ENCODE data around the gene TBC1D5.
"Not testable (repeated sequence)": the region's sequence is repeated elsewhere in the genome, so short reads cannot be mapped to it uniquely, and the experiment has no call there.

The TBC1D5 gene

DNA sequence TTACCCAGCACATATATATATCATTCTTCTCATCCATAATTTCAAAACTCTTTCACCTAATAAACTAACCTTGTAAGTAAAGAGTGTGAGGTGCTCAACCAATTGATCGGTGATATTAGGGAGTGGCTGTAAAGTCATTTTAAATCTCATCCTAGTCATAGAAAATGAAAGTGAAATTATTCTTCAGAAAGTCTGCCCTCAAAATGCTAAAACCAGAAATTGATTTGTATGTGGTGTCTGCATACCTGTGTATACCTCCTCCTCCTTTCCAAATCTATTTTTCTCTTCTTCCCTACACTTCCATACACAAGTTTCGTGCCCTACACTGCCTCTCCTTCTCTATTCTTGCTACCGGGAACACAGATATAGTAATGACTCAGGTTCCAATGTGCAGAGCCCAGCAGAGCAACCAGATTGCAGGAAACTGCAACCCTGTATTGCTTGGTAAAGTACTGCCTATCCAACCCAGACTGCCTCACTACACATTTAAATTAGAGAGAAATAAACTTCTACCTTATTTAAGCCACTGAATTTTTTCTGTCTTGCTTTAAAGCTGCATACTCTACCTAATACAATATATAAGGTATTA is 7.4 kb upstream of the TBC1D5 start:
- DNase-seq (ENCODE audit: low read depth, low spot score), result no peak

DNA sequence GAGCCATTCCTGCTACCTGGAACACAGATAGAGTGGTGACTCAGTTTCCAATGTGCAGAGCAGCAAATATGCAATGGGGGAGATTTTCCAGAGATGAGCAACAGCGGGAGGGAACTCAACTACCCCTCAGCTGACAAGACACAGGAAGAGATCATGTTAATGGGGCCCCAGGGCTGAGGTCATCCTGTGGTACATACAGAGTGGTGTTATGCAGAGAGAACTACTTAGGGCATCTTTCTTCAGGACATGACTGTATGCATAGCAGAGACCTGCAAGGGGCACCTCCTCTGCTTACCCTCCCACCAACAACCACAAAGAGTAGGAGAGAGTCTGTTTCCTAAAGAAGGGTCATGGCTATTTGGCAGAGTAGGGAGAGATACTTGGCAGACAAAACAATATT is 6.8 kb upstream of the TBC1D5 start:
- no peak for DNase-seq (ENCODE audit: low read depth, low spot score)

DNA sequence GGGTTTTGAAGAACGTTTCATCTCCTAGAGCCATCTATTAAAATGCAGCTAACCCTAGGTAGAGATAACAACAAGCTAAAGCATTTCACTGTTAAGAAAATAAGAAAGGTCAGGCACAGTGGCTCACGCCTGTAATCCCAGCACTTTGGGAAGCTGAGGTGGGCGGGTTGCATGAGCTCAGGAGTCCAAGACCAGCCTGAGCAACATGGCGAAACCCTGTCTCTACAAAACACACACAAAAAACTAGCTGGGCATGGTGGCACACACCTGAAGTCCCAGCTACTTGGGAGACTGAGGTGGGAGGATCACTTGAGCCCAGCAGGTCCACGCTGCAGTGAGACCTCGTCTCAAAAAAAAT is 5.4 kb upstream of the TBC1D5 start:
- DNase-seq (ENCODE audit: low read depth, low spot score), result no peak

DNA sequence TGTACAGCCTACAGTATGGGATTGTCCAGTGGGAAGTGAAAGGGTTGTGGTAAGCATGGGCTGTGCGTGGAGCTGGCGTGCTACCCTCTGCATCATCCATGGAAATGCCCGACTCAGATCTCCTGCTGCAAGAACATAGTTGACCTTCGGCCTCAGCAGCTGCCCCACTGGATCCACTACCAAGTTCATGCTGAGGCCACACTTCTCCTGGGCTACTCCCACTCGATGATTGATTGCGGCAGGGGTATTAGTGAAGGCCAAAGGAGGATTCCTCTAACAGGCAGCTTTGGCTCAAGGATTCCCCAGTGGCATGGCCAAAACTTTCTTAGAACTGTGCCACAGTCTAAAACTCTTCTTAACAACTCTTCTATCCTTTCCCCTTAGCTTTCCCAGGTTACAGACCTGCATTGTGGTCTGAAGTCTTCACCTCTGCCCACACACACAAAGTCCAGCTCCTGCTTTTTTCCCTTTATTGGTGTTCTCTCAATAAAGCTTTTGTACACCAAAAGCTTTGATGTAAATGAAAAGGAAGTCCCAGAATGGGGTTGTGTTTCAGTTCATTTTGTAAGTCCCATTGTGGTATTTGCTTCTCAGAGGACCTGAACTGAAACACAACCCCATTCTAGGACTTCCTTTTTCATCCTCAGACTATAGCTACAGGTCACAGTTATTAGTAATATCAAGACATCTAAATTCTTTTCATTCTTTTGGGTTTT is 4.9 kb upstream of the TBC1D5 start:
- DNase-seq (ENCODE audit: low read depth, low spot score), result no peak

DNA sequence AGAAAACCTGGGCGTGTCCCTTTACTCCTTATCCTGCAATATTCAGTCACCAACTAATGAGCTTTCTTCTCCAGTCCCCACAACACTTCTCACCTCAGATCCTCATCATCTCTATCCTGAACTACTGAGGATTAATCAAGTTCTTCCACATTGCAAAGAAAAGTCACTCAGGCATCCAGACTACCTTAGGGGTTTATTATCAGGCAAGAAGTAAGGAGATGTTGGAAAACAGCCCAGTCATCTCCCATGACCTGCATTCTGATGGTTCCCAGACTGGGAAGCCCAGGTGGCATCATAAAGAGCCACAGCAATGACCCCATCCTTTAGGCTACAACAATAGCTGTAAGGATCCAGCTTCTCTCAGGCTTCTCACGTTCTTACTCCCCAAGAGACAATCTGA is 3.5 kb upstream of the TBC1D5 start:
- DNase-seq (ENCODE audit: low read depth, low spot score), result no peak

DNA sequence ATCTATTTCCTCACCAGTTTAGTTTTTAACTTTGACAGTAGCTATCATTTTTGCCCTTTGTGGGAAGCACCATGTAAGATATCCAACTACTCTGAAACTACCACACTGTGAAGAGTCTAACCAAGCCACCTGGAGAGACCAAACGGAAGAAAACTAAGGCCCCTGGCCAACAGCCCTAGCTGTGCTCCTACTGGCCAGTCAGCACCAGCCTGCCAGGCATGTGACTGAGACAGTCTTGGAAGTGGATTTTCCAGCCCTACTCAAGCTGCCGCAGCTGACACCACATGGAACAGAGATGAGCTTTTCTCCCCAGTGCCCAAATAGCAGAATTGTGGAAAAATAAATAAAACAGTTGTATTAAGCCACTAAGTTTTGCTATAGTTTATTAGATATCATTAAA is 2.9 kb upstream of the TBC1D5 start:
- no peak for DNase-seq (ENCODE audit: low read depth, low spot score)

DNA sequence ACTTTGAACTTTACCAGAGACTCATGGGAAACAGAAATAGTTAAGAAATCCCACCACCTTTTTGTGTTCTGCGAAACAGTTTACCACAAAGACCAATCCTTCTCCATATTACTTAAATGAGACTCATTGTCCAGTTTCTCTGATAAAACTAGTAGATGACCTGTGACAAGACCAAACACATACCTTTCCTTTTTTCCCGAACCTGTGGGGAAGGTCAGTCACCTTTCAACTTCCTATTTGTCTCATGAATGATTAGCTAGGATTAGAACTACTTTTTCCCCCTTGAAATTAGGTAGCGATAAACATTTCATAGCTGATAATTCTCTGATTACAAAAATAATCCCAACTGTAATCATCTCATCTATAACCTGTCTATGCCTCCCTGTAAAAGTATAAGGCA is 2.3 kb upstream of the TBC1D5 start:
- no peak for DNase-seq (ENCODE audit: low read depth, low spot score)

DNA sequence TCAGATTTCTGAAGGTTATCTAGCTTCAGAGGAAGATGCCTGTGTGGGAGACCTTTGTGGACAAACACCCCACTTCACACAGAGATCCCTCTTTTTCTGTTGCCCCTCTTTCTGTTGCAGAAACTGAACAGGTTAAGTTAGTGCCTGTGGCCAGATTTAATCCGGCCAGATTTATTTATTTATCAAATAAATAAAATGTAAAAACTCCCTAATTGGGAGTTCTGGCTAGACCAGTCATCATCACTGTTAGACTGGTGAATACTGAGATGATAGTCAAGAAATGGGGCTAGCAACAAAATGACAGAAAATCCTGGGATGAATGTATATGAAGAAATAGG is 1.2 kb upstream of the TBC1D5 start:
- no peak for DNase-seq (ENCODE audit: low read depth, low spot score)

DNA sequence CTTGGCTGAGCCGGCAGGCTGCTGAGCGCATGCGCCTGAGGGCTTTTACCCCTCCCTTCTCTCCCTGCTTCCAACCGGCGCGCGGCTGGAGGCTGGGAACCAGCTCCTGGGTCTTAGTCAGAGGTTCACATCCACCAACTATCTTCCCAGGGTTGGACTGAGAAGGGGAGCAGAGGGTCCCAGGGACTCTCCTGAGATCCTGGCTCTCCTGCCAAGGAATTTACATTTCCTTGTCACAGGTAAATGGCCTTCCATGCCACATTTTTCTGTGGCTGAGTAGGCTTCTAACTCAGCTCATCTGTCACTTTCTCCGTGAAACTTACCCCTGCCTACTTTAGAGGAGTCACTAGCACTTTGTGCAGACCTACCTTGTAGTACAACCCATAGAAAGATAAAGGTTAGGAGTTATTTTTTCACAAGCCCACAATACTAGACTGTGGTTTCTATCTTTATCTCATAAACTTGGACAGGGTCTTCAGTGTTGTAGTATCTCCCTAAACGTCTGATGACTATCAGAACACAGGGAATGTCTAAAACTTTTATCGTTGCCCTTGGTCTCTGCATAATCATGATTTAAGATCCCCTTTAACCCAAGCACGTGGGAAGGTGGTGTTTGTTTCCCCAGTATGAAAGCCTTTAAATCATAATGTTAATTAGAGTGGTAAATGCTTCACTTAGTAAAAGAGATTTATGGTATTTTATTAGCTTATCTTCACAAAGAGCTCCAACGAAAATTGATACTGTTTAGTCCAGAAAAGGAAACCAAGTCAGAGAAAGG is 638 bp upstream of the TBC1D5 start:
- no peak for DNase-seq (ENCODE audit: low read depth, low spot score)

DNA sequence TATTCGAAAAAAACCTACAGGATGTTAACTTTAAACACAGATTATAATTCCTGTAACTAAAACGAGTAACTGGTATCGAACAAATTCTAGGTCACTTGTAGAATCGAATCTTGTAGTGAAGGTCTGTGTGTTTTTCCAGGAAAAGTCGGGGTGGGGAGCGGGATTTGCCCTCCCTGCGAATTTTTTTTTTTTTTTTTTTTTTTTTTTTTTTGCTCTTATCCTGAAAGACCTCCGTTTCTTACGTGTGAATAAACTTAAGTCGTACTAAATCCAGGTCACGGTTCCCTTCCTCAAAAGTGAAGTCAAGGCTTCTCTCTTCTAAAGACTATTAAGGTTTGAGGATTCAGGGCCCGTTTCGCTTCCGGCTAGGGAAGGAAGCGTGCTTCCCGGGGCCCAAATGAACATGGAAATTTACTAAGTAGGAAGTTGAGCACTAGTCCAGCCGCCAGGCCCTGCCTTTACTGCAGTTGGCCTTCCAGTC is 770 bp downstream of the TBC1D5 start:
- DNase-seq (ENCODE audit: low read depth, low spot score), result no peak

DNA sequence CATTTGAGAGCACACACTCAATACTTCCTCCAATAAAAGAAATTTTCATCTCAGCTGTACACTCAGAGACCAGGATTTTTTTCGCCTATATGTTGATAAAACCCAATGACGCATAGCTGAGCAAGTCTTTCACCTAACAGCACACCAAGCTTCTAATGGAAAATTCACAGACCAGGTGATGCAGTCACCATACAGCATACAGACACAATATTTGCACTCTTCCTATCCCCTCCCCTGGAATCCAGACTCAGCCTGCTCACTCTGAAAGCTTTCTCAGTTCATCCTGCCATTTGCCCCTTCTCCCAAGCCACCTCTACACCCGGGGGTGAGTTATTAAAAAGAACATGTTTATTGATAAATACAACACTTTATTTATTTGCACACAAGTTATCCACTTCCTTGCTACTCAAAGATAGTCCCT is 1.7 kb downstream of the TBC1D5 start:
- no peak for DNase-seq (ENCODE audit: low read depth, low spot score)

DNA sequence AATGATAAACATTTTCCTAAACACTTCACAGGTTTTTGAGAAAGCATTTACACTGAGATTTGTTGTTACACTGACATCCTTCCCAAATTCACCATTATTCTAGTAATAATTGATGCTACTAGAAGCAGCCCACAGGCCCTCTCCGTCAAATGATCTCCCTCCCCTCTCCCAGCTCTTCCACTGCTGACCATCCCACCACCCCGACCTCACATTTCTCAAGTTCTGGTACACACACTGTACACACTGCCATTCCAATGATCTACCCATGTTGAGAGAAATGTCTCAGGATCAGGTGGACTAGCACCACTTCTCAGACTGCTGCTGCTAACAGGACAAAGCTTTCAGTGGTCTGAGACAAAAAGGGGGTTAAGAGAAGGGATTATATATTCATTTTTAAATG is 3.5 kb downstream of the TBC1D5 start:
- no peak for DNase-seq (ENCODE audit: low read depth, low spot score)

DNA sequence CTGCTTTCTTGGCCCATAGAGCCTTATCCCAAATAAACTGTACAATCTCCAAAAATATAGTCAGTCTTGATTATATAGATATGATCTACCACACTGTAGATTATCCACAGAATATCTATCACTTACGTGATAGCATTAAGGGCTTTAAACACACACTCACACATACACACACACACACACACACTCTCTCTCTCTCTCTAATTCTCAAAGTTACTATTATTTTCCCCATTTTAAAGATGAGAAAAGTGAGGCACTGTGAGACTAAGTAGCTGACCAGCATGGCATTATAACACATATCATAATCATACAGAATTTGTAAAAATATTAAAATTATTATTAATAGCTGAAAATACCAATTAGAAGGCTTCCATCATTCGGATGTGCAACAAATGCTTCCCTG is 4.2 kb downstream of the TBC1D5 start:
- no peak for DNase-seq (ENCODE audit: low read depth, low spot score)

DNA sequence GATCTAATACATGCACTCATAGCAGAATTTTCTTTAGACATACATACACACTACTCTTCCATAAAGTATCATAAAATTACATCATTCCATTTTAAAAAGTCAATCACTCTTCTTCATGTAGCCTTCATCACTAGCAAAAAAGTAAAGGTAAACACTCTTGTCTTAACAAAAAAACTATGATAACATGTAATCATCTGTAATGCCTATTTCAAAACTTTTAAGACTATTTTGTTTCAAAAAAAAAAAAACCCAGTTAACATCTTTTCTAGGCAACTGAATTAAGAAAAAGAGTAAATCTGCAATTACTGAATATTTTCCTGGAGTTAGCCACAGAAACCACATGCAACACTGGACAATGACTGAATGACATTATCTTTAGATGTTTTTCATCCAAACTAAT is 4.8 kb downstream of the TBC1D5 start:
- no peak for DNase-seq (ENCODE audit: low read depth, low spot score)

DNA sequence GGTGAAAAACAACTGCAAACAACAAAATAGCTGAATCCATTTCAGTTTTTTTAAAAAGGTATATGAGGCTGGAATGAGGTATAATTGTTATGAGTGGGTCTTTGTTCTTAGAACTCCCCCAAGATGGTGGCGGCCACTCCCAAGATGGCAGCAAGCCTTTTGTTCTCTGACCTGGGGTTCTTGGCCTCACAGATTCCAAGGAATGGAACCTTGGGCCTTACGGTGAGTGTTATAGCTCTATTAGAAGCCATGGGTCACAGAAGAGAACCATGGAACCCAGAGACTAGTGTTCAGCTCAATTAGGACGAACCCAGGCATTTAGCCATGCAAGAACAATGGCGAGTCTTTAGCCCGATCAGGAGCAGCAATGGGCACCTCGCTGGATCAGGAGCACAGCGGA is 7.1 kb downstream of the TBC1D5 start:
- not testable (repeated sequence) for DNase-seq (ENCODE audit: low read depth, low spot score)

DNA sequence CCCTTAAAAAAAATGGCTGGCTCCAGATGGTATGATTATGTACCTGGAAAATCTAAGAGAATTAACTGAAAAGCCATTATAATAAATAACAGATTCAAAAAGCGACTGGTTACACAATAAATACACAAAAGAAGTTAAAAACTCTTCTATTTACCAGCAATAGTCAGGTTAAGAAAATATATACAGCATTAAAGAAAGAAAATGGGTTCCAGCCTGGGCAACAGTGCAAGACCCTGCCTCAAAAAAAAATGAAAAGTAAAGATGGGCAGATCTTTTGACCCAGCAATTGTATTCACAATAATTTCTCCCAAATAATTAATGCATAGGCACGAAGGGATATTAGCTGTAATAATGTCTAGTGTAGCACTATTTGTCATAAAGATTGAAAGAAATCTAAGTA is 8.7 kb downstream of the TBC1D5 start:
- DNase-seq (ENCODE audit: low read depth, low spot score), result no peak

DNA sequence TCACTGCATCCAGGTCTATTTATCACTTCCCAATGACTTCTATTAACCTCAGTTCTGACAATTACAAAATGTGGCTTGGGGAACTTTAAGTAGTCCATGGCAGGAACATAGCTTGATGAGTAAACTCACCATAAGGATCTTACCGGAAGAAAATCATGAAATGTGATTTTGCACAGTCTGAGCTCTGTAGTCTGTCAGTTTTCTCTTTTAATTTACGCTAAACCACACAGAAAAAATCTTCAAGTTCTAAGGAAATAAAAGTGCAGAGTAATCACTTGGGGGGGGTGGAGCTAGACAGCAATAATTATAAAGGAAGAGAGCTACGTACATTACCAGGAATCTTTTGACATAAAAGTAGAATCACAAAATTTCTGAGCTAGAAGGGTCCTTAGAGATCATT is 9.2 kb downstream of the TBC1D5 start:
- DNase-seq (ENCODE audit: low read depth, low spot score), result no peak

DNA sequence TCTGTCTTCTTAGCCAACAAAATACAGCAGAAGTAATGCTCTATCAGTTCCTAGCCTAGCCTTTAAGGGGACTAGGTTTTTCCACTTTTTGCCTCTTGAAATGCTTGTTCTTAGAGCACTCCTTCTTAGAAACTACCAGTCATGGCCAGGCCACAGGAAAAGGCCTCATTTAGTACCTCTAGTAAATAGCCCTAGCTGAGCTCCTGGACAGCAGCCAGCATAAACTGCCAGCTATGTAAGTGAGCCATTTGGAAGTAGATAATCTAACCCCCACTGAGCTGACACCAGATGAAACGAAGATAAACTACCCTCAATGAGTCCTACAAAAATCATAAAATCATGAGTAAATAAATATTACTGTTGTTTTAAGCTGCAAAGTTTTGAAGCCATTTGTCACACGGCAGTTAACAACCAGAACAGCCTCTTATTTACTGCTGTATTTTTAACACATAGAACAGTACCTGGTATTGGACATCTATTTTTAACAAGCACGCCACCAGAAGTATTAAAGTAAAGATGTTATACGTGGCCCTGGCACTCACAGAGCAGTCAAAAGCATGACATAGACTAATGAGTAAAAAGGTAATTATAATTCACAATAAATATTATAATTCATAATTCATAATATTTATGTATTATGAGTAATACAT is 12.0 kb downstream of the TBC1D5 start:
- no peak for DNase-seq (ENCODE audit: low read depth, low spot score)

DNA sequence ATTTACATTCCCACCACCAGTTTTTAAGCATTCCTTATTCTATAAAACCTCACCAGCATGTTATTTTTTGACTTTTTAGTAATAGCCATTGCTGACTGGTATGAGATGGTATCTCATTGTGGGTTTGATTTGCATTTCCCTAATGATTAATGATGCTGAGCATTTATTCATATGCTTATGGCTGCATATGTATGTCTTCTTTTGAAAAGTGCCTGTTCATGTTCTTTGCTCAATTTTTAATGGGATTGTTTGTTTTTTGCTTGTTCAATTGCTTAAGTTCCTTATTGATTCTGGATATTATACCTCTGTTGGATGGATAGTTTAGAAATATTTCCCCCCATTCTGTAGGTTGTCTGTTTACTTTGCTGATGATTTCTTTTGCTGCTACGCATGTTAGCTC is 16.1 kb downstream of the TBC1D5 start:
- DNase-seq (ENCODE audit: low read depth, low spot score), result no peak

DNA sequence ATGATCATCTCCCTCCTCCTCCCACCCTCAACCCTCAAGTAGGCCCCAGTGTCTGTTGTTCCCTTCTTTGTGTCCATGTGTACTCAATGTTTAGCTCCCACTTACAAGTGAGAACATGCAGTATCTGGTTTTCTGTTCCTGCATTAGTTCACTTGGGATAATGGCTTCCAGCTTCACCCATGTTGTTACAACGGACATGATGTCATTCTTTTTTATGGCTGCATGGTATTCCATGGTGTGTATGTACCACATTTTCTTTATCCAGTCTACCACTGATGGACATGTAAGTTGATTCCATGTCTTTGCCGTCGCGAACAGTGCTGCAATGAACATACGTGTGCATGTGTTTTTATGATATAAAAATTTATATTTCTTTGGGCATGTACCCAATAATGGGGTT is 16.6 kb downstream of the TBC1D5 start:
- DNase-seq (ENCODE audit: low read depth, low spot score), result not testable (repeated sequence)

DNA sequence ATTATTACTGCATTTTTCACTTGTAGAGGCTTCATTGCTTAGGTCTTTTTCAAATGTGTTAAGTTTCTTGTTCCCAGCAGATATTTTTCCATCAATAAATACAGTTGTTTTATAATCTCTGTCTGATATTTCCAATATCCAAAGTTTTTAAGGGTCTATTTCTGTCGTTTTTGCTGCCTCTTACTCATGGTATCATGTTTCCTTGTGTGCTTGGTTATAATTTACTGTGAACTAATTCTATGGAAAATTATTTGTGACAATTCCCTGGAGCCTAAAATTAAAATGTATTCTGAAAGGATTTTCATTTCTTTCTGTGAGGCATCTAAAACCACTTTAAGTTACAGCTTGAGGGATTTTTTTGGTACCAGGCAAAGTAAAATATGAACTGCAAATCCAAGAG is 17.5 kb downstream of the TBC1D5 start:
- DNase-seq (ENCODE audit: low read depth, low spot score), result no peak

DNA sequence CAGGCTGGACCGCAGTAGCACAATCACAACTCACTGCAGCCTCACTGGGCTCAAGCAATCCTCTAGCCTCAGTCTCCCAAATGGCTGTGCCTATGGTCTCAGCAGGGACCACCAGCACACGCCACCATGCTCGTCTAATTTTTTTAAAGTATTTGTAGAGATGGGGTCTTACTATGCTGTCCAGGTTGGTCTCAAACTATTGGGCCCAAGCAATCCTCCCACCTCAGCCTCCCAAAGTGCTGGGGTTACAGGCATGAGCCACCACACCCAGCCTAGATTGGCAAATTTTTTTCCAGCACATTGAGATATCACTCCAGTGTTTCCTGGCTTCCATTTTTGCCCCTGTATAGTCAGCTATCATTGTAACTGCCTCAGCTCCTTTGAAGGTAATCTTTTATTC is 18.3 kb downstream of the TBC1D5 start:
- DNase-seq (ENCODE audit: low read depth, low spot score), result no peak

DNA sequence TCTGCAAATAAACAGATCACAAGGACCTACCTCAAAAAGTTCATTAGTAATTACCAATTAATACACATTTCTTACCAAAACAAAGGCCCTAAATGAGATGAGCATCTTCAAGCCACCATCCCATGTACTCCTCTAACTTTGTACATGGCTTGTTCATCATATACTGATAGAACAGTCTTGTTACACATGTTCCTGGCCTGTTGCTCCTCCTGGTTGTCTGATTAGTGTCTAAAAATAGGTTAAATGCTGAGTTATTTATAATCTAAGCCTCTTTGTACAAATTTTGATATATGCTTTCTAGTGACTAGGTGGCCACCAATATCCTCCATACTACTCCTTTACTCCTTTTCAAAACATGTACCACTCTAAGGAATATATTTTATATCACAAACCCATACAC is 25.0 kb downstream of the TBC1D5 start:
- DNase-seq (ENCODE audit: low read depth, low spot score), result no peak

Data from activated CD4-positive, CD25-positive, alpha-beta regulatory T cell treated with anti-CD3 and anti-CD28 coated beads, Interleukin-2, amount 50 U/mL, for 16 hours (primary cell).